Liver (tissue), 9 donors: Measurements from ENCODE around the gene RCOR3. TPM values are rescaled to one million over a fixed set of nuclear protein-coding genes. Genes with fewer than 3 reads are reported as not detected.

Experiments used
- DNase-seq: peaks from one replicate; pipeline ENCODE4 v3.0.0-alpha.2; 2017; ENCODE audit warnings: low spot score
- H3K27ac ChIP-seq, 2 donors: one replicate each; pipeline ENCODE4 v1.7.0; 2013; ENCODE audit warnings: inconsistent platforms in 2 of 2, low read length in 2 of 2, control low read depth in 1 of 2, low read depth in 1 of 2, mild to moderate bottlenecking in 1 of 2
- H3K27me3 ChIP-seq, 4 donors: one replicate each; pipeline versions ENCODE4 v1.6.1 to v1.7.0; 2013; ENCODE audit warnings: low read length in 3 of 4, inconsistent platforms in 1 of 4, mild to moderate bottlenecking in 1 of 4, moderate library complexity in 1 of 4; ENCODE audit not compliant: control insufficient read depth in 4 of 4, insufficient read depth in 4 of 4
- H3K36me3 ChIP-seq, 4 donors: one replicate each; pipeline versions ENCODE4 v1.6.1 to v1.7.0; 2013; ENCODE audit warnings: low read length in 3 of 4, mild to moderate bottlenecking in 3 of 4, low read depth in 1 of 4, moderate library complexity in 1 of 4; ENCODE audit not compliant: control insufficient read depth in 4 of 4, insufficient read depth in 3 of 4
- H3K4me1 ChIP-seq, 4 donors: one replicate each; pipeline versions ENCODE4 v1.6.1 to v1.7.0; 2013; ENCODE audit warnings: low read length in 3 of 4, mild to moderate bottlenecking in 3 of 4, moderate library complexity in 1 of 4; ENCODE audit not compliant: control insufficient read depth in 4 of 4, insufficient read depth in 4 of 4
- H3K4me3 ChIP-seq, 3 donors: one replicate each; pipeline versions ENCODE4 v1.6.1 to v1.7.0; 2013; ENCODE audit warnings: low read length in 3 of 3, control low read depth in 1 of 3, low read depth in 1 of 3, mild to moderate bottlenecking in 1 of 3
- H3K9ac ChIP-seq, 2 donors: one replicate each; pipeline ENCODE4 v1.7.0; 2013; ENCODE audit warnings: low read length in 2 of 2, mild to moderate bottlenecking in 2 of 2, moderate library complexity in 2 of 2, control low read depth in 1 of 2, low read depth in 1 of 2
- H3K9me3 ChIP-seq, 4 donors: one replicate each; pipeline versions ENCODE4 v1.6.1 to v1.7.0; 2013; ENCODE audit warnings: low read length in 3 of 4; ENCODE audit not compliant: control insufficient read depth in 4 of 4
- CTCF ChIP-seq: fragments of 150-350 bp; IDR thresholded peaks from 2 replicates; pipeline ENCODE4 v1.5.1; 2017; ENCODE audit warnings: improper control_type of control experiment, low read depth, low read length; ENCODE audit not compliant: missing input control
- FOXA2 ChIP-seq: IDR thresholded peaks from 2 replicates; pipeline ENCODE4 v1.6.1; 2016; ENCODE audit warnings: antibody characterized with exemption
- HNF4A ChIP-seq, 2 donors: conservative IDR thresholded peaks; 2 replicates each; pipeline ENCODE4 v1.6.1; 2016; ENCODE audit warnings: antibody characterized with exemption in 2 of 2, mild to moderate bottlenecking in 2 of 2
- JUND ChIP-seq, 2 donors: IDR thresholded peaks; 2 replicates each; pipeline ENCODE4 v1.6.1; 2016; ENCODE audit warnings: antibody characterized with exemption in 2 of 2
- MAX ChIP-seq: IDR thresholded peaks from 2 replicates; pipeline ENCODE4 v1.6.1; 2016; ENCODE audit warnings: antibody characterized with exemption
- REST ChIP-seq: IDR thresholded peaks from 2 replicates; pipeline ENCODE4 v1.6.1; 2016; ENCODE audit warnings: antibody characterized with exemption, mild to moderate bottlenecking
- RXRA ChIP-seq, 2 donors: IDR thresholded peaks; 2 replicates each; pipeline ENCODE4 v1.6.1; 2017 to 2018; ENCODE audit warnings: antibody characterized with exemption in 2 of 2, mild to moderate bottlenecking in 1 of 2
- SP1 ChIP-seq: IDR thresholded peaks from 2 replicates; pipeline ENCODE4 v1.6.1; 2018; ENCODE audit warnings: antibody characterized with exemption, mild to moderate bottlenecking
- TAF1 ChIP-seq: conservative IDR thresholded peaks from 2 replicates; pipeline ENCODE4 v1.6.1; 2016; ENCODE audit warnings: antibody characterized with exemption, mild to moderate bottlenecking
- YY1 ChIP-seq: IDR thresholded peaks from 2 replicates; pipeline ENCODE4 v1.6.1; 2016; ENCODE audit warnings: antibody characterized with exemption, mild to moderate bottlenecking
- ZBTB33 ChIP-seq: IDR thresholded peaks from 2 replicates; pipeline ENCODE4 v1.6.1; 2016; ENCODE audit warnings: antibody characterized with exemption
- WGBS: extraction: QIAGEN DNeasy Blood & Tissue Kit; methylation state at CpG from one replicate; pipeline ENCODE4 v1.1.7; 2013; 5-methylcytosine and 5-hydroxymethylcytosine counted together
- polyA plus RNA-seq, 2 donors: library from polyadenylated mRNA; stranded (reverse) in 1 of 2; unstranded in 1 of 2; fragments of 200-250 nt in 1 of 2; fragments of >200 nt in 1 of 2; fragmentation: Nextera tagmentation in 1 of 2; extraction: Ambion mirVana in 1 of 2; gene quantifications; one replicate each; pipeline versions ENCODE4 v1.2.1 to v1.2.3, GENCODE V29; 2013 to 2015
- total RNA-seq, 2 donors: library from RNA; depleted of rRNA; stranded (reverse); fragments of >200 nt; gene quantifications; one replicate each; pipeline ENCODE4 v1.2.3, GENCODE V29; 2014
- donor health status: healthy.
- donor health status: healthy.
- donor health status: healthy.
- donor health status: healthy.
- donor health status: healthy.

Gene RCOR3
- total and polyA plus RNA-seq, 4 donors, result 7.8 to 20.2 (median 13.4) TPM

- no peak overlapping the region for H3K9ac ChIP-seq
- DNase-seq, result no peak
- H3K4me3 ChIP-seq, result no peak overlapping the region
- no peaks in the 10 kb centered on the region for H3K36me3 ChIP-seq
- H3K27me3 ChIP-seq, result no peaks in the 10 kb centered on the region
- no peak overlapping the region for H3K27ac ChIP-seq
- no peaks in the 10 kb centered on the region for H3K9me3 ChIP-seq
- no peaks in the 10 kb centered on the region for H3K4me1 ChIP-seq
- TF ChIP-seq MAX (no peak), FOXA2 (no peak)
- 86% methylated on average over 15 of the region's 15 CpGs for WGBS
Observed at GRCh38 chr1:211336775-211337174, 77.6 kb downstream of the RCOR3 start.

- WGBS, result 81% methylated on average over 7 of the region's 7 CpGs
- Histone ChIP-seq H3K4me1 (no peaks in the 10 kb centered on the region), H3K4me3 (no peak overlapping the region), H3K9ac (no peak overlapping the region), H3K9me3 (no peaks in the 10 kb centered on the region), H3K27me3 (no peaks in the 10 kb centered on the region), H3K36me3 (no peaks in the 10 kb centered on the region), H3K27ac (no peak overlapping the region)
- DNase-seq, result no peak
- TF ChIP-seq TAF1 (no peak), FOXA2 (no peak), SP1 (no peak), ZBTB33 (no peak), JUND (IDR thresholded peaks at IDR 0.05) (no peak), RXRA (IDR thresholded peaks at IDR 0.05) (no peak), YY1 (no peak), HNF4A (conservative IDR thresholded peaks at IDR 0.05) (no peak), MAX (no peak), REST (no peak), CTCF (no peak)
Observed at GRCh38 chr1:211337430-211338223, 78.5 kb downstream of the RCOR3 start.
